H1 (cell line): ENCODE results near the gene LMX1B. TPM values are rescaled to one million over a fixed set of nuclear protein-coding genes. Genes with fewer than 3 reads are reported as not detected.
A peak's percentile ranks its signal among the peaks of the same experiment; 100 is the strongest.

Experiments
- CTCF ChIA-PET: fragments of 300-600 bp; sonication (Branson Sonifier 250); formaldehyde crosslinking; loops from one replicate; lab custom pipeline; 2021; ENCODE audit not compliant: partially characterized antibody; lab: Charles Lee
- POLR2A ChIA-PET: fragments of 300-600 bp; sonication (Branson Sonifier 250); formaldehyde crosslinking; loops from one replicate; lab custom pipeline; 2021; ENCODE audit warnings: inconsistent platforms; ENCODE audit not compliant: partially characterized antibody; lab: Charles Lee
- DNase-seq, 2 experiments: peaks; one replicate each; pipeline versions ENCODE4 v3.0.0 to v3.0.0-alpha.2; 2010 to 2022; ENCODE audit warnings: low spot score in 2 of 2, low read depth in 1 of 2, mixed read lengths in 1 of 2
- FAIRE-seq: peaks from 2 replicates; lab custom pipeline; 2011; peaks lifted over from hg19 to GRCh38; lab: Jason Lieb, UNC
- H2AFZ ChIP-seq: 2 replicates; pipeline ENCODE4 v1.8.1; 2012; ENCODE audit warnings: low read length, inconsistent platforms
- H2AK5ac ChIP-seq: 2 replicates; pipeline ENCODE4 v1.6.1; 2013; ENCODE audit warnings: low read depth, low read length
- H2BK120ac ChIP-seq: replicated peaks from 2 replicates; pipeline ENCODE3; 2013; ENCODE audit warnings: low read depth, low read length, inconsistent platforms
- H2BK12ac ChIP-seq: 2 replicates; pipeline ENCODE4 v1.6.1; 2013; ENCODE audit warnings: low read depth, low read length
- H2BK15ac ChIP-seq: 2 replicates; pipeline ENCODE4 v1.6.1; 2013; ENCODE audit warnings: low read length
- H2BK20ac ChIP-seq: 2 replicates; pipeline ENCODE4 v1.6.1; 2013; ENCODE audit warnings: low read length
- H2BK5ac ChIP-seq: 2 replicates; pipeline ENCODE4 v1.6.1; 2013; ENCODE audit warnings: low read depth, low read length
- H3K14ac ChIP-seq: 2 replicates; pipeline ENCODE4 v1.6.1; 2013; ENCODE audit warnings: inconsistent platforms; ENCODE audit not compliant: insufficient read length
- H3K18ac ChIP-seq: 2 replicates; pipeline ENCODE4 v1.6.1; 2013; ENCODE audit warnings: low read length; ENCODE audit errors: extremely low read depth
- H3K23ac ChIP-seq: 2 replicates; pipeline ENCODE4 v1.6.1; 2013; ENCODE audit warnings: inconsistent platforms; ENCODE audit not compliant: insufficient read length
- H3K23me2 ChIP-seq: 2 replicates; pipeline ENCODE4 v1.6.1; 2013; ENCODE audit warnings: low read depth, low read length
- H3K27ac ChIP-seq: 2 replicates; pipeline ENCODE4 v1.6.1; 2011; ENCODE audit warnings: low read depth, low read length, inconsistent platforms
- H3K27me3 ChIP-seq, 4 experiments: replicated peaks in 1 of 4; 1 replicate in 1 of 4; 2 replicates in 3 of 4; pipeline versions ENCODE4 v1.6.1 to v1.8.1; 2011 to 2013; ENCODE audit warnings: low read length in 3 of 4, mild to moderate bottlenecking in 3 of 4, inconsistent platforms in 2 of 4, mixed read lengths in 2 of 4, moderate library complexity in 1 of 4; ENCODE audit not compliant: control insufficient read depth in 3 of 4, insufficient read depth in 3 of 4; ENCODE audit errors: extremely low read depth in 1 of 4
- H3K36me3 ChIP-seq, 4 experiments: 2 replicates each; pipeline versions ENCODE4 v1.6.1 to v1.8.1; 2011 to 2013; ENCODE audit warnings: mild to moderate bottlenecking in 4 of 4, low read length in 3 of 4, moderate library complexity in 2 of 4, control low read depth in 1 of 4, inconsistent platforms in 1 of 4; ENCODE audit not compliant: insufficient read depth in 4 of 4, control insufficient read depth in 2 of 4
- H3K4ac ChIP-seq: replicated peaks from 2 replicates; pipeline ENCODE3; 2013; ENCODE audit warnings: low read length, low read depth, mixed read lengths, inconsistent platforms; ENCODE audit not compliant: insufficient read length
- H3K4me1 ChIP-seq, 4 experiments: replicated peaks in 1 of 4; 1 replicate in 1 of 4; 2 replicates in 3 of 4; pipeline versions ENCODE4 v1.6.1 to v1.8.1; 2011 to 2013; ENCODE audit warnings: low read length in 3 of 4, inconsistent platforms in 2 of 4, mixed read lengths in 1 of 4; ENCODE audit not compliant: insufficient read depth in 4 of 4, control insufficient read depth in 3 of 4
- H3K4me2 ChIP-seq, 2 experiments: 2 replicates each; pipeline versions ENCODE4 v1.6.1 to v1.8.1; 2011 to 2013; ENCODE audit warnings: low read depth in 2 of 2, low read length in 2 of 2, control low read depth in 1 of 2, inconsistent platforms in 1 of 2, mild to moderate bottlenecking in 1 of 2; ENCODE audit not compliant: insufficient read depth in 1 of 2
- H3K4me3 ChIP-seq, 4 experiments: fragments of 200-600, 300-600 bp in 1 of 4; sonication (generic), shearing (Covaris generic), sonication (Bioruptor Twin) in 1 of 4; 2 replicates each; pipeline versions ENCODE4 v1.5.1 to v1.8.1; 2011 to 2016; ENCODE audit warnings: low read length in 4 of 4, low read depth in 3 of 4, control low read depth in 2 of 4, inconsistent platforms in 2 of 4, mild to moderate bottlenecking in 2 of 4, mixed read lengths in 1 of 4, moderate library complexity in 1 of 4; ENCODE audit not compliant: insufficient read depth in 2 of 4; ENCODE audit errors: extremely low read depth in 1 of 4
- H3K56ac ChIP-seq: replicated peaks from 2 replicates; pipeline ENCODE3; 2013; ENCODE audit warnings: low read depth, mild to moderate bottlenecking, mixed read lengths, low read length, inconsistent platforms; ENCODE audit not compliant: insufficient read length
- H3K79me1 ChIP-seq: 2 replicates; pipeline ENCODE4 v1.6.1; 2013; ENCODE audit warnings: low read depth, low read length, control low read depth
- H3K79me2 ChIP-seq, 2 experiments: 2 replicates each; pipeline versions ENCODE4 v1.6.1 to v1.8.1; 2012 to 2013; ENCODE audit warnings: low read length in 2 of 2, mild to moderate bottlenecking in 2 of 2, inconsistent platforms in 1 of 2; ENCODE audit not compliant: insufficient read depth in 2 of 2, control insufficient read depth in 1 of 2
- H3K9ac ChIP-seq, 4 experiments: replicated peaks in 1 of 4; 1 replicate in 1 of 4; 2 replicates in 3 of 4; pipeline versions ENCODE4 v1.6.1 to v1.8.1; 2011 to 2013; ENCODE audit warnings: low read depth in 3 of 4, low read length in 3 of 4, control low read depth in 2 of 4, mild to moderate bottlenecking in 2 of 4, moderate library complexity in 2 of 4, inconsistent platforms in 1 of 4; ENCODE audit errors: extremely low read depth in 1 of 4
- H3K9me3 ChIP-seq, 2 experiments: 2 replicates each; pipeline versions ENCODE4 v1.6.1 to v1.8.1; 2012 to 2013; ENCODE audit warnings: mild to moderate bottlenecking in 2 of 2, moderate library complexity in 2 of 2, control low read depth in 1 of 2, inconsistent platforms in 1 of 2, low read depth in 1 of 2, low read length in 1 of 2, mixed read lengths in 1 of 2; ENCODE audit not compliant: insufficient read depth in 2 of 2
- H4K20me1 ChIP-seq, 2 experiments: replicated peaks in 1 of 2; 2 replicates each; pipeline versions ENCODE3 to v1.8.1; 2011 to 2013; ENCODE audit warnings: inconsistent platforms in 2 of 2, low read length in 2 of 2, mild to moderate bottlenecking in 1 of 2; ENCODE audit not compliant: insufficient read depth in 2 of 2, control insufficient read depth in 1 of 2
- H4K5ac ChIP-seq: 2 replicates; pipeline ENCODE4 v1.6.1; 2013; ENCODE audit warnings: low read length, low read depth, mixed read lengths, inconsistent platforms; ENCODE audit not compliant: insufficient read length
- H4K8ac ChIP-seq: 2 replicates; pipeline ENCODE4 v1.8.0; 2013; ENCODE audit warnings: mild to moderate bottlenecking, moderate library complexity, low read length, inconsistent platforms; ENCODE audit not compliant: insufficient read depth; ENCODE audit errors: extremely low read depth
- H4K91ac ChIP-seq: replicated peaks from 2 replicates; pipeline ENCODE3; 2013; ENCODE audit warnings: low read length, mixed read lengths, inconsistent platforms; ENCODE audit not compliant: insufficient read length
- ASH2L ChIP-seq: fragments of 200-600, 300-600 bp; sonication (generic); IDR thresholded peaks from one replicate; pipeline ENCODE4 v1.7.1; 2017; ENCODE audit warnings: low read length
- CEBPB ChIP-seq: IDR thresholded peaks from 2 replicates; pipeline ENCODE4 v1.6.1; 2012; ENCODE audit warnings: low read depth, low read length
- EGR1 ChIP-seq: IDR thresholded peaks from 2 replicates; pipeline ENCODE4 v1.6.1; 2011; ENCODE audit warnings: low read depth, low read length, borderline replicate concordance
- EZH2 ChIP-seq: fragments of 200-600 bp; sonication (generic); IDR thresholded peaks from 2 replicates; pipeline ENCODE4 v1.7.1; 2012; ENCODE audit warnings: low read depth, mild to moderate bottlenecking, moderate library complexity, low read length, inconsistent platforms; ENCODE audit not compliant: severe bottlenecking
- NRF1 ChIP-seq: IDR thresholded peaks from 2 replicates; pipeline ENCODE4 v1.6.1; 2011; ENCODE audit warnings: mild to moderate bottlenecking, low read depth, low read length, improper control_type of control experiment
- POU5F1 ChIP-seq: IDR thresholded peaks from 2 replicates; pipeline ENCODE4 v1.6.1; 2011; ENCODE audit warnings: low read depth, mild to moderate bottlenecking, low read length, moderate library complexity
- RAD21 ChIP-seq, 2 experiments: IDR thresholded peaks in 1 of 2; conservative IDR thresholded peaks in 1 of 2; 2 replicates each; pipeline ENCODE4 v1.6.1; 2011; ENCODE audit warnings: low read depth in 2 of 2, low read length in 2 of 2, improper control_type of control experiment in 1 of 2, inconsistent platforms in 1 of 2, mild to moderate bottlenecking in 1 of 2, moderate library complexity in 1 of 2
- RNF2 ChIP-seq: fragments of 200-900, 300-1000 bp; sonication (generic); IDR thresholded peaks from 2 replicates; pipeline ENCODE4 v1.7.1; 2016; ENCODE audit warnings: borderline replicate concordance, low read depth, mild to moderate bottlenecking, antibody characterized with exemption, low read length; ENCODE audit not compliant: poor library complexity, severe bottlenecking; ENCODE audit errors: missing control alignments
- SUZ12 ChIP-seq: fragments of 200-600 bp; sonication (generic); IDR thresholded peaks from 2 replicates; pipeline ENCODE4 v1.6.1; 2012; ENCODE audit warnings: mild to moderate bottlenecking, inconsistent platforms, low read length, moderate library complexity, mixed read lengths
- WGBS, 2 experiments: shearing (Covaris generic) in 1 of 2; methylation state at CpG; one replicate each; pipeline versions ENCODE4 v1.1.6 to v1.1.7; 2013 to 2015; ENCODE audit warnings: low lambda C conversion rate in 2 of 2, mixed read lengths in 2 of 2, inconsistent platforms in 1 of 2, low coverage in 1 of 2, missing lambda C conversion rate in 1 of 2; ENCODE audit not compliant: insufficient replicate concordance in 2 of 2, insufficient coverage in 1 of 2, insufficient read length in 1 of 2; ENCODE audit errors: extremely low coverage in 1 of 2, missing lambda C conversion rate in 1 of 2; 5-methylcytosine and 5-hydroxymethylcytosine counted together
- polyA plus RNA-seq, 7 experiments: library from polyadenylated mRNA; depleted of rRNA in 3 of 7; stranded (reverse) in 5 of 7; unstranded in 2 of 7; fragments of >200 nt in 5 of 7; fragments of 200-250 nt in 2 of 7; gene quantifications; 1 replicate in 5 of 7; 2 replicates in 1 of 7; 4 replicates in 1 of 7; pipeline versions ENCODE4 v1.2.1 to v1.2.3, GENCODE V29; 2011 to 2013; ENCODE audit warnings: missing spikeins in 2 of 7, mixed read lengths in 2 of 7
- total RNA-seq: library from RNA; stranded (reverse); fragmentation: NEBNext Ultra II Directional; extraction: Animal tissue kit (Norgen Biotek cat#: 25700); gene quantifications from 2 replicates; pipeline ENCODE4 v1.2.1, GENCODE V29; 2021

LMX1B gene
- total and polyA plus RNA-seq, 2 of the 8 experiments (the other 6 are each of a cell fraction or from before 2014, with no cell fraction given) = 0.09 to 0.37 TPM

- peak overlapping the region; percentile 68 to 86 for H3K4me2 ChIP-seq
- TF ChIP-seq NRF1 (no peak), ASH2L (no peak), RAD21 (IDR thresholded peaks at IDR 0.05 in 1 of 2, conservative IDR thresholded peaks at IDR 0.05 in 1 of 2; ENCODE audit: low read depth in 2 of 2, low read length in 2 of 2) (no peak), EGR1 (no peak), SUZ12 (peak; percentile 76; the same call in 1 of the 2 replicates), CEBPB (no peak), POU5F1 (no peak), EZH2 (peak; percentile 83), RNF2 (peak; percentile 39)
- H3K27me3 ChIP-seq = peaks cover 86 to 93% (median 90%) of the 10 kb centered on the region in 4 experiments; a peak in 6 of 7 replicates
- no peaks in the 10 kb centered on the region for H3K79me2 ChIP-seq
- POLR2A ChIA-PET = interaction anchor here (1.2 to 2.6 kb wide), 3 partner anchors 11 to 20 kb away, joined by 3 to 14 read pairs (median 4); no protein-coding TSS in a partner anchor
- no peak overlapping the region for H4K5ac ChIP-seq
- CTCF ChIA-PET = interaction anchor here (0.7 to 2.2 kb wide), 7 partner anchors 15 to 168 kb away, joined by 3 to 15 read pairs (median 5); no protein-coding TSS in a partner anchor
- H3K4ac ChIP-seq = no peak overlapping the region
- peaks cover 12 to 58% (median 38%) of the 10 kb centered on the region in 4 experiments for H3K4me1 ChIP-seq
- H3K18ac ChIP-seq = peak overlapping the region; percentile 78; the same call in 1 of the 2 replicates
- peak overlapping the region; percentile 26; the same call in 1 of the 2 replicates for H2BK5ac ChIP-seq
- no peaks in the 10 kb centered on the region for H3K9me3 ChIP-seq
- no peak for FAIRE-seq
- no peak overlapping the region for H3K9ac ChIP-seq
- H2AFZ ChIP-seq = no peak overlapping the region
- no peak overlapping the region for H3K27ac ChIP-seq
- no peak overlapping the region for H2AK5ac ChIP-seq
- H3K56ac ChIP-seq = no peak overlapping the region
- H2BK15ac ChIP-seq = peak overlapping the region; percentile 92; the same call in 1 of the 2 replicates
- peaks cover 11 to 17% of the 10 kb centered on the region in 2 experiments for H4K20me1 ChIP-seq
- H2BK120ac ChIP-seq = no peak overlapping the region
- H3K14ac ChIP-seq = no peak overlapping the region
- H3K23me2 ChIP-seq = peaks cover 12% of the 10 kb centered on the region; the same call in 1 of the 2 replicates
- H3K4me3 ChIP-seq = peak overlapping the region; percentile 5 to 63 (median 29); a peak in 6 of 8 replicates
- H4K91ac ChIP-seq = no peak overlapping the region
- 0% methylated on average over 9 of the region's 54 CpGs; no CpG with 5 or more reads in 1 of the 2 experiments for WGBS, 2 experiments
- H3K79me1 ChIP-seq = no peaks in the 10 kb centered on the region
- peak overlapping the region; percentile 64; the same call in 1 of the 2 replicates for H2BK12ac ChIP-seq
- no peak overlapping the region for H3K23ac ChIP-seq
- H3K36me3 ChIP-seq = peaks cover 0 to 10% (median 0%) of the 10 kb centered on the region in 4 experiments; a peak in 1 of 8 replicates
- DNase-seq = peak in 1 of 2 experiments; percentile 63
- H4K8ac ChIP-seq = 0 out of 2 replicates have a peak overlapping the region, but pooled peaks have one; percentile 26
- peak overlapping the region; percentile 21; the same call in 1 of the 2 replicates for H2BK20ac ChIP-seq
Measured at GRCh38 chr9:126612326-126612812, 1.4 kb upstream of the LMX1B start.
